Suprapubic skin (tissue), 4 donors: ENCODE measurements around the gene PACSIN2. TPM values are rescaled to one million over a fixed set of nuclear protein-coding genes. Genes with fewer than 3 reads are reported as not detected.

Experiments used
- DNase-seq, 2 donors: peaks; one replicate each; pipeline ENCODE4 v3.0.0-alpha.2; 2019; ENCODE audit warnings: low spot score in 2 of 2
- H3K27ac ChIP-seq: fragments of 200-600 bp; sonication (generic); one replicate; pipeline ENCODE4 v1.5.1; 2019
- H3K27me3 ChIP-seq: fragments of 200-600 bp; sonication (generic); one replicate; pipeline ENCODE4 v1.5.1; 2019
- H3K36me3 ChIP-seq: fragments of 200-600 bp; sonication (generic); one replicate; pipeline ENCODE4 v1.5.1; 2019
- H3K4me1 ChIP-seq: fragments of 200-600 bp; sonication (generic); one replicate; pipeline ENCODE4 v1.5.1; 2019
- H3K4me3 ChIP-seq: fragments of 200-600 bp; sonication (generic); one replicate; pipeline ENCODE4 v1.5.1; 2019; ENCODE audit warnings: mild to moderate bottlenecking
- H3K9me3 ChIP-seq: fragments of 200-600 bp; sonication (generic); one replicate; pipeline ENCODE4 v1.5.1; 2019
- EP300 ChIP-seq: sonication (generic); formaldehyde crosslinking; IDR thresholded peaks from one replicate; pipeline ENCODE4 v1.6.1; 2017; ENCODE audit warnings: antibody characterized with exemption
- POLR2A ChIP-seq, 2 donors: fragments of 450-650 bp; IDR thresholded peaks; one replicate each; pipeline ENCODE4 v1.6.1; 2017; ENCODE audit warnings: antibody characterized with exemption in 2 of 2, mild to moderate bottlenecking in 2 of 2, moderate library complexity in 2 of 2
- POLR2AphosphoS5 ChIP-seq, 3 donors: sonication (generic); formaldehyde crosslinking; IDR thresholded peaks; one replicate each; pipeline ENCODE4 v1.6.1; 2017; ENCODE audit warnings: antibody characterized with exemption in 3 of 3
- WGBS: methylation state at CpG from one replicate; pipeline ENCODE4 v1.1.5; 2018; 5-methylcytosine and 5-hydroxymethylcytosine counted together
- total RNA-seq, 4 donors: library from RNA; depleted of rRNA; stranded (reverse); fragments of >200 nt; gene quantifications; one replicate each; pipeline ENCODE4 v1.1.0, GENCODE V29; 2016
- TF ChIP-seq, protein P1 (sequence below), 2 donors: fragments of 200-600 bp in 1 of 2; fragments of 450-650 bp in 1 of 2; sonication (generic) in 1 of 2; IDR thresholded peaks; one replicate each; pipeline ENCODE4 v1.5.1; 2016 to 2019; ENCODE audit warnings: antibody characterized with exemption in 2 of 2, mild to moderate bottlenecking in 1 of 2, moderate library complexity in 1 of 2

The PACSIN2 gene
- total RNA-seq, 4 donors from 2014 or later: 38.9 to 74.8 (median 55.3) TPM

DNA sequence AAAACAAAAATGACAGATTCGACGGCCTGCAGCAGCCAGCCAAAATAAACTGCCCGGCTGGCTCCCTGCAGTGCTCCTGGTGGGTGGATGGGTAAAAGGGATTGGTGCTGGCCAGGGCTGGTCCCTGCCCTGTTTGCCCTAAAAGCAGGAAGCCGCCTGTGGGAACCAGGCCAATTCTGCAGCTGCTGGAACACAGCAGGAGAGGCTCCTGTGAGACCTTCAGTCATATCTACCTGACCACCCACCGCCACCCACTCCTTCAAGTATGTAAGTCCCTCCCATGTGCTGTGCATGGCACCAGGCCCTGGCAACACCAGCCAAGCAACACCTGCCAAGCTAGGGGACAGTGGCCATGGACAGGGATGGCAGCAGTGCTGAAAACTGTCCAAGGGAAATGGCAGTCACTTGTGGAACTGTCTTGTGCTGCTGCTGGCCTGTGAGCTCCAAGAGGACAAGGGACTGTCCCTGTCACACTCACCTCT lies 109.2 kb downstream of the PACSIN2 start:
- Histone ChIP-seq H3K36me3 (peaks cover 9% of the 10 kb centered on the region), H3K4me1 (peaks cover 62% of the 10 kb centered on the region), H3K9me3 (no peaks in the 10 kb centered on the region), H3K27me3 (no peaks in the 10 kb centered on the region), H3K4me3 (no peak overlapping the region), H3K27ac (peak overlapping the region; percentile 41)
- DNase-seq: no peak
- TF ChIP-seq EP300 (no peak), POLR2A (IDR thresholded peaks at IDR 0.05) (no peak), POLR2AphosphoS5 (IDR thresholded peaks at IDR 0.05) (no peak)
- TF ChIP-seq, protein P1, sequence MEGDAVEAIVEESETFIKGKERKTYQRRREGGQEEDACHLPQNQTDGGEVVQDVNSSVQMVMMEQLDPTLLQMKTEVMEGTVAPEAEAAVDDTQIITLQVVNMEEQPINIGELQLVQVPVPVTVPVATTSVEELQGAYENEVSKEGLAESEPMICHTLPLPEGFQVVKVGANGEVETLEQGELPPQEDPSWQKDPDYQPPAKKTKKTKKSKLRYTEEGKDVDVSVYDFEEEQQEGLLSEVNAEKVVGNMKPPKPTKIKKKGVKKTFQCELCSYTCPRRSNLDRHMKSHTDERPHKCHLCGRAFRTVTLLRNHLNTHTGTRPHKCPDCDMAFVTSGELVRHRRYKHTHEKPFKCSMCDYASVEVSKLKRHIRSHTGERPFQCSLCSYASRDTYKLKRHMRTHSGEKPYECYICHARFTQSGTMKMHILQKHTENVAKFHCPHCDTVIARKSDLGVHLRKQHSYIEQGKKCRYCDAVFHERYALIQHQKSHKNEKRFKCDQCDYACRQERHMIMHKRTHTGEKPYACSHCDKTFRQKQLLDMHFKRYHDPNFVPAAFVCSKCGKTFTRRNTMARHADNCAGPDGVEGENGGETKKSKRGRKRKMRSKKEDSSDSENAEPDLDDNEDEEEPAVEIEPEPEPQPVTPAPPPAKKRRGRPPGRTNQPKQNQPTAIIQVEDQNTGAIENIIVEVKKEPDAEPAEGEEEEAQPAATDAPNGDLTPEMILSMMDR (IDR thresholded peaks at IDR 0.05): no peak
- 47% methylated on average over 5 of the region's 5 CpGs for WGBS

DNA sequence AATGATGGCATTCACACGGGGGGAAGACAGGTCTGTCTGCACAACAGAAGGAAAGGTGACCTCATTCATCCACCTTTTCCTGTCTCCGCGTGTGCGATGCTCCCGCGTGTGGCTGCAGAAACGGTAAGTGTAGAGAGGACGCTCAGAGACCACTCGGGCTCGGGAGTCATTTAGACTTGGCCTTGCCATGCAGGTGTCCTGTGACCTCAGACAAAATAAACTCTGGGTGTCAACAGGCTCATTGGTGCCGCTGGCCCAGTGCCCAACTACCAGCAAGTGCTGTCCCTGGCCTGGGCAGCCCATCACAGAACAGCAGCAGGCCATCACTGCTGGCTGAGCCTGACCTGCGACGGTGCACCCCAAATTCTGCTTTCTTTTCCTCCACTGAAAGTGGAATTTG lies 109.7 kb downstream of the PACSIN2 start:
- H3K36me3 ChIP-seq: peaks cover 6% of the 10 kb centered on the region
- H3K27ac ChIP-seq: peak overlapping the region; percentile 41
- peaks cover 62% of the 10 kb centered on the region for H3K4me1 ChIP-seq
- no peaks in the 10 kb centered on the region for H3K27me3 ChIP-seq
- DNase-seq: no peak
- no peak for TF ChIP-seq EP300
- TF ChIP-seq, protein P1 (IDR thresholded peaks at IDR 0.05): no peak
- no peak for TF ChIP-seq POLR2AphosphoS5 (IDR thresholded peaks at IDR 0.05)
- TF ChIP-seq POLR2A (IDR thresholded peaks at IDR 0.05): no peak
- H3K4me3 ChIP-seq: no peak overlapping the region
- WGBS: 75% methylated on average over 13 of the region's 13 CpGs
- no peaks in the 10 kb centered on the region for H3K9me3 ChIP-seq

DNA sequence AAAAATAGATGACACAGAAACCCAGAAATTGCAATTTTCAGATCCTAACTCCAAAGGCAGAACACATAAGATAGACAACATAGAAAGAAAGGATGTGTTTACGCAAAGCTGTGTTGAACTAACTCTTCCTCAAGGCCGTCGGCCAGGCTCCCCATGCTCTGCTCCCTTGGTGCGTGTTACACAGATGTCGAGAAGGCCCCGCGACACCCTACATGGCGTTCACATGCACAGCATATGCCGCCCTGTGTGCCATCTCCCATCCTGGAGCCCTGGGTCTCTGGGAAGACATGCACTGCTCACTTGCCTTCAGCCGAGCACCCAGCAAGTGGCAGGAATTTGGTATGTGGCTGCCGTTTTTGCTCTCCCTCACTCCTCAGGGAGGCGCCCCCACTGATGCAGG lies 110.9 kb downstream of the PACSIN2 start:
- Histone ChIP-seq H3K4me1 (peaks cover 53% of the 10 kb centered on the region), H3K27me3 (no peaks in the 10 kb centered on the region), H3K4me3 (no peak overlapping the region), H3K36me3 (peaks cover 3% of the 10 kb centered on the region), H3K9me3 (no peaks in the 10 kb centered on the region), H3K27ac (no peak overlapping the region)
- DNase-seq: no peak
- no peak for TF ChIP-seq POLR2A (IDR thresholded peaks at IDR 0.05)
- TF ChIP-seq, protein P1 (IDR thresholded peaks at IDR 0.05): no peak
- no peak for TF ChIP-seq EP300
- TF ChIP-seq POLR2AphosphoS5 (IDR thresholded peaks at IDR 0.05): no peak
- 82% methylated on average over 9 of the region's 12 CpGs for WGBS

DNA sequence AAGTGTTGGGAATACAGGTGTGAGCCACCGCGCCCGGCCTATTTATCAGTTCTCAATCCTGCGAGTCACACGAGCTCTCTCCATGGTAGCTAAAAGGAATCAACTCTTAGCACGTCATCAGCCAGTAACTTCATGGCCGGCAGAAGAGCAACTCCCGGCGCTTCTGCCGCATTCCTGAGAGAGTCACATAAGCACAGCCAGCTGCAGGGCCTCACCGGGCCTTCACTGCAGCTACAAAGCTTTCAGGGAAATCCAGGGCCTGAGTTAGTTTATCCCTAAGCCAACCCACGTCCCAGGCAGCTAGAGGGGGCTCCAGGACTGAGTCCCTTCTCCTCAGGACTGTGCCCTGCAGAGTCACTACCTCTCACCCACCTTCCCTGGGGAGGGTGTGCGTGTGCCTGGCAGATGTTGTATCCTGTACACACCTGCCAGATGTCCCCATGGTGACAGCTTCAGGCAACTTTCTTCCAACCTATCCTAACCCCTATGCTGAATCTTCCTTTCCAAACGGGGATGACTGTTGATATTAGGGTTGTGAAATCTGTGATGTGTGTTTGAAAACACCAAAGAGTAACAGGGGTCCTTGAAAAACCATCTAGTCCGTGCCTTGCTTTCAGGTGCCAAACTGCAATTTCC lies 112.0 kb downstream of the PACSIN2 start:
- peaks cover 3% of the 10 kb centered on the region for H3K36me3 ChIP-seq
- no peaks in the 10 kb centered on the region for H3K9me3 ChIP-seq
- no peak overlapping the region for H3K27ac ChIP-seq
- H3K4me3 ChIP-seq: no peak overlapping the region
- TF ChIP-seq POLR2AphosphoS5 (IDR thresholded peaks at IDR 0.05) (no peak), POLR2A (IDR thresholded peaks at IDR 0.05) (no peak), EP300 (no peak)
- TF ChIP-seq, protein P1 (IDR thresholded peaks at IDR 0.05): no peak
- H3K4me1 ChIP-seq: peaks cover 43% of the 10 kb centered on the region
- H3K27me3 ChIP-seq: no peaks in the 10 kb centered on the region
- WGBS: 90% methylated on average over 11 of the region's 15 CpGs
- DNase-seq: no peak

DNA sequence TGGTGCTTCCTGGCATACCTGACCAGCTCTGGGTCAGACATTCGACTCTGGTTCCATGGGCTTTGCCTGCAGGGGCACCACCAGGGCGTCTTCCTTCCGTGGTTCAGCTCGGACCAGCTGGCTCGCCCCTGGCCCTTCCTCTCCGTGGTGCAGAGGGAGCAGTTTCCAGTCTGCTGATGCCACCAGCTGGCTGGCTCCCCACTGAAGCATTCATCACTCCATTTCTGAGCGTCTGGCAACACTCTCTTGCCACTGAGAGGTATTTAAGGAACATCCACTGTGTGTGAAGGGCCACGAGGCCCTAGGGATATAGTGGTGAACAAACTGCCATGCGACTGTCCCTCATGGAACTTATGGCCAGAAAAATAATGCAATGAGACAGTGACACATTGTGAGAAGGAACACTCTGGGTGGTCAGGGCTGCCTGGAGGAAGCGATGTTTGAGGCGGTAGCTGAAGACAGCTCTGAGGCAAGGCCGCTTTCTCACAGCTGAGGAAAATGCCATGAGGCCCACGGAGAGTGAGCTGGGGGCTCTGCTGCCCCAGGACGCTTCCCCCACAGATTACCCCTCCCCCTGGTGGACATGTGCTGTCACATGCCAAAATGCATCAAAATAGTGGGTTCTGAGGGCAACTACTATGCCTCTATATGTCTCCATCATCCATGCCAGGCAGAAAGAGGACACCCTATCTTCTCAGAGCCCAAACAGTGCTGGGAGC lies 113.0 kb downstream of the PACSIN2 start:
- no peak for TF ChIP-seq POLR2AphosphoS5 (IDR thresholded peaks at IDR 0.05)
- TF ChIP-seq, protein P1 (IDR thresholded peaks at IDR 0.05): peak in 1 of 2 donors; percentile 22
- no peak for TF ChIP-seq POLR2A (IDR thresholded peaks at IDR 0.05)
- WGBS: 79% methylated on average over 14 of the region's 14 CpGs
- Histone ChIP-seq H3K27ac (no peak overlapping the region), H3K27me3 (no peaks in the 10 kb centered on the region), H3K36me3 (peaks cover 3% of the 10 kb centered on the region), H3K4me1 (peaks cover 34% of the 10 kb centered on the region), H3K9me3 (no peaks in the 10 kb centered on the region), H3K4me3 (no peak overlapping the region)
- DNase-seq: no peak
